ENCODE results near the gene PTPRF.

PTPRF gene

GRCh38 chr1:43664369-43664768 is 133.7 kb downstream of the PTPRF start:
- no peaks in the 10 kb centered on the region for H3K9me3 ChIP-seq
- no peak overlapping the region for H3K4me3 ChIP-seq (ENCODE audit: low read depth in 1 of 2, low read length in 1 of 2)
- H3K36me3 ChIP-seq = peaks cover 99% of the 10 kb centered on the region
- H3K27ac ChIP-seq = no peak overlapping the region
- no peak for TF ChIP-seq CTCF (IDR thresholded peaks at IDR 0.05)
- H3K27me3 ChIP-seq = no peaks in the 10 kb centered on the region
- H3K4me1 ChIP-seq (ENCODE audit: control insufficient read depth in 1 of 2, insufficient read depth in 1 of 2, low read depth in 1 of 2, low read length in 1 of 2) = no peaks in the 10 kb centered on the region

GRCh38 chr1:43666608-43667007 is 135.9 kb downstream of the PTPRF start:
- no peak for TF ChIP-seq CTCF (IDR thresholded peaks at IDR 0.05)
- Histone ChIP-seq H3K4me3 (ENCODE audit: low read depth in 1 of 2, low read length in 1 of 2) (no peak overlapping the region), H3K27ac (no peak overlapping the region), H3K9me3 (no peaks in the 10 kb centered on the region), H3K36me3 (peaks cover 100% of the 10 kb centered on the region), H3K4me1 (ENCODE audit: control insufficient read depth in 1 of 2, insufficient read depth in 1 of 2, low read depth in 1 of 2, low read length in 1 of 2) (no peaks in the 10 kb centered on the region), H3K27me3 (no peaks in the 10 kb centered on the region)

DNA sequence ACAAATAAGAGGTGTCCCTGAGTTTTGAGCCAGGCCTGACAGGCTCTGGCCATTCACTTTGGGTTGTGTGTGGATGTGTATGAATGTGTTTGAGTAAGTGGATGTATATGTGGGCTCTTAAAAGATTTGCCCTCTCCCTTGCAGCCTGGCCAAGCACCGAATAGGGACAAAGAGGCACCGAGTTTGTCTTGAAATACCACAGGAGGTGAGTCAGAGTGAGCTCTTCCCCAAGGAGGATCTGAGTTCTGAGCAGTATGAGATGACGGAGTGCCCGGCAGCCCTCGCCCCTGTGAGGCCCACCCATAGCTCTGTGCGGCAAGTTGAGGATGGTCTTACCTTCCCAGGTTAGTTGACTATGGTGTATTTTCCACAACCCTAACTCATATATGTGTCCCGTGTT is 138.3 kb downstream of the PTPRF start:
- H3K4me3 ChIP-seq (ENCODE audit: low read depth in 1 of 2, low read length in 1 of 2) = no peak overlapping the region
- no peaks in the 10 kb centered on the region for H3K27me3 ChIP-seq
- H3K36me3 ChIP-seq = peaks cover 100% of the 10 kb centered on the region
- no peak overlapping the region for H3K27ac ChIP-seq
- no peak for TF ChIP-seq CTCF (IDR thresholded peaks at IDR 0.05)
- H3K9me3 ChIP-seq = no peaks in the 10 kb centered on the region
- H3K4me1 ChIP-seq (ENCODE audit: control insufficient read depth in 1 of 2, insufficient read depth in 1 of 2, low read depth in 1 of 2, low read length in 1 of 2) = no peaks in the 10 kb centered on the region

DNA sequence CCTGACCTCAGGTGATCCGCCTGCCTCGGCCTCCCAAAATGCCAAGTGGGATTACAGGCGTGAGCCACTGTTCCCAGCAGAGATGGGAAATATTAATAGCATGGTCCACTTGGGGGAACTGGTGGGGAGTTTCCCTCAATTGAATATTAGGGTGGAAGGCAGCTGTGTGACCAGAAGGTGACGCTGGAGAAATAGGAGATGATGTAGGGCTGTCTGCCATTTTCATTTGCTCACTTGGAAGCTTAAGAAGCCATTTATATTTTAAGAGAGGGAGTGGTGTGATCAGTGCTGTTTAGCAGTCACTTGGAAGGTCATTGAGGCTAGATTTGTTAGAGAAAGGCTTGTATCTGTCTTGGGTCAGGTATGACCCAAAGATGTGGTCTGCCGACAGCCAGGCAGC is 139.2 kb downstream of the PTPRF start:
- H3K4me3 ChIP-seq (ENCODE audit: low read depth in 1 of 2, low read length in 1 of 2) = no peak overlapping the region
- H3K4me1 ChIP-seq (ENCODE audit: control insufficient read depth in 1 of 2, insufficient read depth in 1 of 2, low read depth in 1 of 2, low read length in 1 of 2) = no peaks in the 10 kb centered on the region
- H3K27me3 ChIP-seq = no peaks in the 10 kb centered on the region
- H3K36me3 ChIP-seq = peaks cover 100% of the 10 kb centered on the region
- no peak overlapping the region for H3K27ac ChIP-seq
- TF ChIP-seq CTCF (IDR thresholded peaks at IDR 0.05) = no peak
- H3K9me3 ChIP-seq = no peaks in the 10 kb centered on the region

DNA sequence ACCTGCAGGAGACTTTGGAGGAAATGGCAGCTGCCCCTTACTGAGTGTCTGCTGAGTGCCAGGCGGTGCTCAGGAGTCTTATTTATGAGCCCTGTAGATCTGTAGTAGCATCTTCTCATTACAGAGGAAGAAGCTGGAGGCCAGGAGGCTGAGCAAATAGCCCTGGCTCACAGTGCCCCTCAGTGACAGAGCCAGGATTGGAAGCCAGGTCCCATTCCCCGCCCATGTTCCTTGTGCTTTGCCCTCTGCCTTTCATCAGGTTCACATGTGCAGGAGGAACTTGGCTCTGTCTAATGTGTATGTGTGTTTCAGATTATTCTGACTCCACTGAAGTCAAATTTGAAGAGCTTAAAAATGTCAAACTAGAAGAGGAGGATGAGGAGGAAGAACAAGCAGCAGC is 140.5 kb downstream of the PTPRF start:
- Histone ChIP-seq H3K27me3 (no peaks in the 10 kb centered on the region), H3K36me3 (peaks cover 99% of the 10 kb centered on the region), H3K27ac (no peak overlapping the region), H3K4me3 (ENCODE audit: low read depth in 1 of 2, low read length in 1 of 2) (no peak overlapping the region), H3K4me1 (ENCODE audit: control insufficient read depth in 1 of 2, insufficient read depth in 1 of 2, low read depth in 1 of 2, low read length in 1 of 2) (no peaks in the 10 kb centered on the region), H3K9me3 (no peaks in the 10 kb centered on the region)
- no peak for TF ChIP-seq CTCF (IDR thresholded peaks at IDR 0.05)
